NT2/D1 (cell line): ENCODE measurements around the gene TEX52.

ENCODE experiments used
- SUZ12 ChIP-seq: IDR thresholded peaks from 2 replicates; pipeline ENCODE4 v1.6.1; 2011; ENCODE audit not compliant: insufficient read length, insufficient read depth; ENCODE audit errors: extremely low read depth
- YY1 ChIP-seq: IDR thresholded peaks from 2 replicates; pipeline ENCODE4 v1.6.1; 2011; ENCODE audit not compliant: insufficient read length, insufficient read depth

GRCh38 chr12:2890001-2890387 is 33.2 kb upstream of the TEX52 start:
- TF ChIP-seq YY1 = no peak
- no peak for TF ChIP-seq SUZ12
